GM21786 (cell line): ENCODE results near the gene LY6G6F.

Source experiments
- ATAC-seq: cut with Tn5 transposase; IDR thresholded peaks from one replicate; pipeline ENCODE4 v1.9.1; 2021; ENCODE audit not compliant: unreplicated experiment

LY6G6F gene, protein sequence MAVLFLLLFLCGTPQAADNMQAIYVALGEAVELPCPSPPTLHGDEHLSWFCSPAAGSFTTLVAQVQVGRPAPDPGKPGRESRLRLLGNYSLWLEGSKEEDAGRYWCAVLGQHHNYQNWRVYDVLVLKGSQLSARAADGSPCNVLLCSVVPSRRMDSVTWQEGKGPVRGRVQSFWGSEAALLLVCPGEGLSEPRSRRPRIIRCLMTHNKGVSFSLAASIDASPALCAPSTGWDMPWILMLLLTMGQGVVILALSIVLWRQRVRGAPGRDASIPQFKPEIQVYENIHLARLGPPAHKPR

GRCh38 chr6:31706599-31706998 is at the start of gene LY6G6F:
Gene LY6G6F (plus strand): TSS chr6:31706866. CDS start chr6:31706907, 41 bp downstream.
- ATAC-seq, result no peak

DNA sequence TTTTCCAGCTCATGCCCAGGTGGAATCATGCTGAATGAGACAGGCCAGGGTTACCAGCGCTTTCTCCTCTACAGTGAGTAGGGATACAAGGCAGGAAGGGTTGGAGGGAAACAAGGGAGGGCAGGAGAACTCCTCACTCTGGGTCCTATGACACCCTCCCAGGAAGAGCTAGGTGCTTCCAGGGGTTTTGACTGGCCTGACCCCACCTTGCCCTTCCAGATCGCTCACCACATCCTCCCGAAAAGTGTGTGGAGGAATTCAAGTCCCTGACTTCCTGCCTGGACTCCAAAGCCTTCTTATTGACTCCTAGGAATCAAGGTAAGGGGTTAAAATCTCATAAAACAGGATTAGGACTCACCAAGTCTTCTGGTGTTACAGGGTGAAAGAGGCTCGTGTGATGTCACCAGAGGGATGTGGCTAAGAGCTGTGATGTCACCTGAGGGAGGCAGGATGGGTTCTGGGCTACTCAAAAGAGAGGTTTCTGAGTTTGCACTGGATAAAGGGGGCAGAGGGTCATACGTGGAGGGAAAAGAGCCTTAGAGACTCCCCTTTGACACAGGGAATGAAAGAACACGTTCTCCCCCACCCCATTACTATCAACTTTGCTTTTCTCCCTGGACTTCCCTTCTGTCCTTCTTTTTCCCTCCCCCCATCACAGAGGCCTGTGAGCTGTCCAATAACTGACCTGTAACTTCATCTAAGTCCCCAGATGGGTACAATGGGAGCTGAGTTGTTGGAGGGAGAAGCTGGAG is 49.1 kb upstream of the LY6G6F start:
- no peak for ATAC-seq

DNA sequence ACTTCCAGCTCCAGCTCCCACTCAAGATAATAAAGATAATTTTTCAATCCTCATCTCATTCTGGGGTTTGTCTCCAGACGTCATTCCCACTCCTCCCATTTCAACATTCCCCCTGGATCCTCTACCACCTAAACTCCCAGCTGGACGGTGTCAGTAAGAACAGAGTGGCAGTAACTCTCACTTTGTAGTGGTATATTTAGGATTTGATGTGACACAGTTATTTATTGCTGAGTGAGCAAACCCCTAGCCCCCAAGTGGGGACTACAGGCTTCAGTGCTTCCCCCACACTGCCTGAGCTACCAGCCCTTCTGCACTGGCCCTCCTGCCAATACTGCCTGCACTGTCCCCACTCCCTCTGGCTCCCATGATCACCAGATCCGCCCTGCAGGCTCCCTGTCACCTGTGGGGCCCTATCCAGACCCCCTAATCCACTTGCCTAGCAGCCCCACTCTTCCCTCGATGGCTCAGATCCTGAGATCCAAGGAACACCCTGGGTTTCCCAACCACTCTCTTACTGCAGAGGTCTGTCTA is 48.4 kb upstream of the LY6G6F start:
- no peak for ATAC-seq

DNA sequence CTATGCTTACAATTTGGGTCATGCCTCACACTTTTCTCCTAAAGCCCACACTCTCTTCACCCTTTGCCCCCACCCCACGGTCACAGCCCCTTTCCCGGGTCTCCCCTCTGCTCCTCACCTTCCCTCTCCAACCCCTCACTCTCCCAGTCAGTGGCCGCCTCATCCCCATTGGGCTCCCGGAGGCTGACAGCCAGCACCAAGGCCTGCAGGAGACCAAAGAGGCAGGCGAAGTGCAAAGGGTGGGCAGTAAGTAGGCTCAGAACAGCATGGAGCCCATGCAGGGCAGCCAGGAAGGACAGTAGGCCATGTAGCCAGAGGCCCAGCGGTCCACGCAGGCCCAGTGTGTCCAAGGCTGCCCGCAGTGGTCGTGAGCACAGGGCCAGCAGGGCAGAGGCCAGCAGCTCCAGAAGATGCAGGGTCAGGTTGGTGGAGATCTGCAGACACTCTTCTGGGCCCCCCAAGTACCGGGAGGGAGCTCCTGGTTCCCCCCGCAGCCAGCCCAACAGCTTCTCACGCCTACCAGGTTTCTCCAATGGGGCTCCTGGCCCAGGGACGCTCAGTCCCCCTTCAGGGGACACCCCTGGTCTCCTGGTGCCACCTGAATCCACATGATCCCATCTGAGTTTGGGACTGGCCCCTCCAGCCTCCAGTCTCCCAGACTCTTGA is 47.5 kb upstream of the LY6G6F start:
- no peak for ATAC-seq

GRCh38 chr6:31659649-31660380 is 46.9 kb upstream of the LY6G6F start:
- no peak for ATAC-seq

DNA sequence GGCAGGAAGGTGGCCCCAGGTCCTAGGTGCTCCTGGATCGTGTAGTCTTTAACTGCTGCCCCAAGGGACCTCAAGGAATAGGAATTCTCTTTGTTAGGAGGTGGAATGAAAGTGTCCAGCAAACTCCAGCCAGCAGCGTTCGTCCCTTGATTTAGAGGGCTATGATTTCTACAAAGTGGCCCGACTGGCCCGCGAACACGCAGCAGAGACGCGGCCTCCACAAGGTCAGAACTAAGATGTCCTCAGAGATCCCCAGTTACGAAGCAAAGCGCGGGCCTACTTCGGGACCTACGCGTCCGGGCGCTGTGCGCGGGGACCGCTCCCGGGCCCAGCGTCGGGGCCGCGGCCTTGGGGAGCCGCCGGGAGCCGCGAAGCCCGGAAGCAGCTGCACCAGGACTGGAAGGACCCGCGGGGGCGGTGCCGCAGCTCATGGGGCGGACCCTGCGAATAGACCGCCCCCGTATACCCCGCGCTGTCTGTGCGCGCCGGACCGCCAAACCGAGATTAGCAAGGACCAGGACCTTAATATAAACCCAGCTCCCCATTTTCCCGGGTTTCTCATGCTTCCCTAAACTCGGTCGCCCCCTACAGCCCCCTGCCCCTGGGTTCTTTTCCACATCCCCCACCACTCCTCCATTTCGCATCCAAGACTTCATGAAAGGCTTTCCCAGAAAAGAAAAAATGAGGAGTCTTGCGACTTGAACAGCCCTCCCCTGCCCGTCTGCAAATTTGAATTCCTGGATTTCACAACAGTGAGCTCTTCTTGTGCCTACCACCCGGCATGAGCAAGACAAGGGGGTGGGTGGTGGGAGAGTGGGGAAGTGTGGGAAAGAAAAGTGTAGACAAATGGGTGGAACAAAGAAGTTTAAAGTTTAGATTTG is 46.0 kb upstream of the LY6G6F start, which contains the start of gene C6orf47:
C6orf47 (minus strand) TSS at position 398 of the 881 bp plus-strand sequence. CDS start 831 bp downstream, outside the sequence.
- ATAC-seq, result peak; percentile 49

DNA sequence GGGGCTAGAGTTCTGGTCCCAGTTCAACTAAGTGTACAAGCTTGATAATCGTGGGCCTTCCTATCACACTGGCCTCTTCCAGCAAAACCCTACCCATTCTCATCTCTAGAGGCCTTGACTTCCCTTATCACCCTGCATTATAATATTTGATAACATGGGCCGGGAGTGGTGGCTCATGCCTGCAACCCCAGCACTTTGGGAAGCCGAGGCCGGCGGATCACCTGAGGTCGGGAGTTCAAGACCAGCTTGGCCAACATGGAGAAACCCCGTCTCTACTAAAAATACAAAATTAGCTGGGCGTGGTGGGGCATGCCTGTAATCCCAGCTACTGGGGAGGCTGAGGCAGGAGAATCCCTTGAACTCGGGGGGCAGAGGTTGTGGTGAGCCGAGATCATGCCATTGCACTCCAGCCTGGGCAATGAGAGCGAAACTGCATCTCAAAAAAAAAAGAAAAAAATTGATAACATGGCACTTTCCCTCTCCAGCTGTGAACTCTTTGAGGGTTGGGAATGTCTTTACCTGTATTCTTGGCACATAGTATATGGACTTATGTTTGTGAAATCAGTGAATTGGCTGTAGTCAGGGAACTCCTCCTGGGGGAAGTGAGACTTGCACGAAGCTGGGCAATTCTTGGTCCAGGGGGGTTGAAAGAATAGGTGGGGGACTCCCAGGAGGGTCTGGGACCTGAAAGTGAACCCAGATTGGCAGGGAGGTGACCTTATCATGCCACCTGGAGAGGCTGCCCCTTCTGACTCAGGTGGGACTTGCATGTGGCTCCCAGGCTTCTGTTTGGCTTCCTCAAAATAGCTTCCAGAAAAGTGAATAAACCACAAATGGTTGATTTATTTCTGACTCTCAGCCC is 45.2 kb upstream of the LY6G6F start:
- no peak for ATAC-seq

DNA sequence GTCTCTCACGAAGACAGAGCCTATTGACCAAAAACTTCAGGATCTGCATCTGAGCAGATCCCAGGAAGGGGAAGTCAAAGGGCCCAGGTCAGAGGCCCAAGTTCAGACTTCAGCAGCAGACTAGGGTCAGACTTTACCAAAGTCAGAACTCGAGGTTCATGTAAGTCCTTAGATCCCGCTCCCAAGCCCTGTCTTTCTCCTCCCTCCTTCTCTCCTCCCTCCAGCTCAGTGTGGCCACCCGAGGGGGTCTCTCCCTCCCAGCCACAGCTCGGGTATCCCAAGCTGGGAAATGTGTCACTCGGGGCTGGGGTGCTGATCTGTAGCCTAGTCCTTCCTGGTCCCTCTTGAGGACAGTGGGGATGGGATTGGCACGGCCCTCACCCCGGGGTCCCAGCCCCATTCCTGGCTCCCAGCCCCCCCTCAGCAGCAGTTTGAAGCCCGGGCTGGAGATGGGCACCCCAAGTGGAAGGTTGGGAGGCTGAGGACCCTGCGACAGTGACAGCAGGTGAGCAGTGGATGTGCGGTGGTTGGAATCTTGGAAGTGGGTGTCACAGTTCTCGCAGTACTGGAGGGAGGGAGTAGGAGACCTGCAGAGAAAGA is 44.4 kb upstream of the LY6G6F start:
- ATAC-seq, result no peak

DNA sequence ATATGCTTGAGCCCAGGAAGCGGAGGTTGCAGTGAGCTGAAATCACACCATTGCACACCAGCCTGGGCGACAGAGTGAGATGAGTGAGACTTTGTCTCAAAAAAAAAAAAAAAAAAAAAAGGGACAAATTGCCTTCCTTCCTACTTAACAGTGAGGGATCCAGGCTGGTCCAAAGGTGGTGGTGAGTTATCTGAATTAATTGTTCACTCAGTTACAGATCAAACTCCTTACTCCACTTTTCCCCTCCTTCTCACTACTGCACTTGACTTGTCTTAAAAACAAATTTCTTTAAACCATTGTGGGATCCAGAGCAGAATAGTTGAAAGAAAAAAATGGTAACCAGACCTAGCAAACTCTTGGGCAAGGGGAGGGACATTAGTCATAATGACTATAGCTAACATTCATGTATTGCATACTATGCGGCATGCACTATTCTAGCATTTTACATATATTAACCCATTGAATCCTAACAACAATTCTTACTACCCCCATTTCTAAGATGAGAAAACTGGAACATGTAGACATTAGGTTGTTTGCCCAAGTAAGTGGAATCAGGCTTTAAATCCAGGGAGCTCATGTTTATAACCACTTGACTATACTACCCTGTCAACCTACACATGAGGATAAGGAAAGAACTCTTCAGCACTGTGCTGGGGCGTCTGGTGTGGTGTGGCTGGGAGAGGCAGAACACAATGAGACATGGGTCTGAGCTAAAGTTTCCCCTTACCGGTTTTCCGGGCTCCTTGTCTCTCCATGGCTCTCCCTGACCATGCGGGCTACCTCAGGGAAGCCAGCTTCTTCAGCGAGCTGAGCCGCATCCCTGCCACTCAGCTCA is 43.3 kb upstream of the LY6G6F start:
- no peak for ATAC-seq

DNA sequence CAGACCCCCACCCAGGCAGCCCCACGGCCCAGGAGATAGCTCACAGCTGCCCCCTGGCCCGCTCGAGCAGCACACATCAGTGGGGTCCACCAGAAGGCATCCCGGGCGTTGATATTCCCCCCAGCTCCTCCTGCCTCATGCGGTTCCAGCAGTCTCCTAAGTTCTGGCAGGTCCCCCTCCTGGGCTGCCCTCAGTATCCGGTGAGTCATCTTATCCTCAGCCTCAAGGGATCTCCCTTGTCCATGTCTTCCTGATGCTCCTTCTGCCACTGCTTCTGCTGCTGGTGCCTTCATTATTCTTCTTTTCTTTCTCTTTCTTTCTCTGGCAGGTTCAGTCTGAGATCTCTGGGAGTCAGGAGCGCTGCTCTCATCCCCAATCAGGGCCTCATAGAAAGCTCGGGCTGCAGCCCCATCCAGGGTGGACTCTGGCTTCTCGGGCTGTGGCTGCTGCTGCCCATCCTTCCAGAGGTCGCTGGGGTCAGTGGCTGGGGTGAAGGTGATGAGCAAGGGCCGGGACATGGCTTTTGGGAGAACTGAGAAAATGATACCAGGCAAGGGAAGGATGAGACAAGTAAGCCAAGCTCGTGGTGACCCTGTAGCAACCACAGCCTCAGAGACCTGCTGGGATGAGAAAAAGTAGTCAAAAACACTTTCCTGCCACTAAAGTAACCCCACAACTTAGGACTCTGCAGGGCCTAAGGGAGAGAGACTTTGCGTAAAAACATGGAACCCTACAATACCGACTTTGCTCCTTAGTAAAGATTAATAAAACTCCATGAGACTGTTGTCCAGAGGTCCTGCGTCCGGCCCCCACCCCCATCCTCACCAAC is 42.5 kb upstream of the LY6G6F start:
- ATAC-seq, result no peak

DNA sequence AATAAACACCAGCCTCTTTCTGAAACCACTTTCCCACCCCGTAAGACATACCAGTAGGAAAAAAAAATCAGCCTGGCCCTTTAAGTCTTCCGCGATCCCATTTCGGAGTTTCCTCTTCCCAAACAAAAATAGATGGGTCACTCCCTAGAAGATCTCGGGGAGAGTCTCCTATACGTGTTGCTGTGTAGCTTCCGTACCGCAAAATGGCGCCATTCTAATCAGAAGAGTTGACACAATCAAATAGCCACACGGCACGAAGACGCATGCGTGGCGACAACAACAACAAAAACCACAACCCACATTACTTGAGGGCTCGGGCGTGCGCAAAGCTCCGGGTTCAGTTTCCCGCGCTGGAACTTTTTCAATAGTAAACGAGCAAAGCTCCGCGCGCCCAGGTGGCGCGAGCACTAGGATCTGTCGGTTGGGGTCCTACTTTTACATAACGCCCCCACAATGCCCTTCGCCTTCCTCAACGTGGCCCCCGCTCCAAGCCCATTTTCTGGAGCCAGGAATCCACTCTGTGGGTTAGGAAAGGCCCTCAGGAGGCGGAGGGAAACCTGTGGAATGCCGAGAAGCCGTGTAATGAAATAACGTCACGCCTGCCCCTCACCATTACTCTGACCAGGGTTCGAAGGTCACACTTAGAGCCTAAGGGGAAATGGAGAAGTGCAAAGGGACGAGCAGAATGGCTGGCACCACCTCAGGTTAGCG is 41.7 kb upstream of the LY6G6F start, which contains the start of gene GPANK1:
GPANK1 (minus strand) TSS at position 208 of the 711 bp plus-strand sequence. CDS start 519 bp downstream, outside the sequence.
- ATAC-seq, result no peak

- peak; percentile 82 for ATAC-seq
Measured at GRCh38 chr6:31665501-31666336, 40.9 kb upstream of the LY6G6F start, which contains the start of gene CSNK2B. Gene CSNK2B (plus strand): TSS chr6:31666080. CDS start chr6:31666832, 752 bp downstream.

DNA sequence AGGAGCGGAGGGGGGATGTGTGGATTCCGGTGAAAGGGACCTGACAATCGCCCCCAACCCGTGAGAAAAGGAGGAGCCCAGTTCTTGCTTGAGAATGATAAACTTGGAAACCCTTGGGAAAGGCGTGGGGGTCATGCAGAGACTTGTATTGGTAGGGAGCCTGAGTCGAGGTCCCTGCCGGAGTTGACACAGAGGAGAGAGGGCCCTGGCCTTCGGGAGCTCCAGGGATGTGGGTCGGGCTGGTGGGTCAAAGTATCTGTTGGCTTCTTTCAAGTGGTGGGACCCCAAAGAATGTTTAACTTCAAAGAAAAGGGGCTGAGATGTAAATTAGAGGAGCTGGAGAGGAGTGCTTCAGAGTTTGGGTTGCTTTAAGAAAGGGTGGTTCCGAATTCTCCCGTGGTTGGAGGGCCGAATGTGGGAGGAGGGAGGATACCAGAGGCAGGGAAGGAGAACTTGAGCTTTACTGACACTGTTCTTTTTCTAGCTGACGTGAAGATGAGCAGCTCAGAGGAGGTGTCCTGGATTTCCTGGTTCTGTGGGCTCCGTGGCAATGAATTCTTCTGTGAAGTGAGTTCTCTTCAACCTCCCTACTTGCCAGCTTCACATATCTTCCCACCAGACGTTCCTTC is 40.2 kb upstream of the LY6G6F start:
- ATAC-seq, result no peak

GRCh38 chr6:31669676-31670075 is 37.0 kb upstream of the LY6G6F start, which contains the start of gene LY6G5B:
Gene LY6G5B (plus strand): TSS chr6:31669976. CDS start chr6:31670951, 975 bp downstream.
- ATAC-seq, result no peak
